ENCODE data around the gene SUGCT.

Gene SUGCT

DNA sequence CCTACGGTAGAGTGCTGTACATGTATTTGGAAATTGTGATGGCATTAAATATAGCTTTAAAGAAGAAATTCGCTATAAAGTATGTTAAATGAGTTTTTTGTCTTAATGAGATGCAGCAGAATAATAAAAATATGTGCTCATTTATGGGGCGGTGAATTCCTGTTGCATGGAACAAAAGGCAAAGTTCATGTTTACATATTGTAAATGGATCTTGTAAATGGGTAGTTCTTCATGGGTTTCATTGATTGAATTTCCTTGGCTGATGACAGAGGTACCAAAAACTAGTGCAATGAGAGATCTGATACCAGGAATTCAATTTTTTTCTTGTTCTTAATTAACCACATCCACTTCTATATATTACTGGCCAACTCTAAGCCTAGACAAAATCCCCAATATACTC is 284.2 kb downstream of the SUGCT start:
- FAIRE-seq: no peak

DNA sequence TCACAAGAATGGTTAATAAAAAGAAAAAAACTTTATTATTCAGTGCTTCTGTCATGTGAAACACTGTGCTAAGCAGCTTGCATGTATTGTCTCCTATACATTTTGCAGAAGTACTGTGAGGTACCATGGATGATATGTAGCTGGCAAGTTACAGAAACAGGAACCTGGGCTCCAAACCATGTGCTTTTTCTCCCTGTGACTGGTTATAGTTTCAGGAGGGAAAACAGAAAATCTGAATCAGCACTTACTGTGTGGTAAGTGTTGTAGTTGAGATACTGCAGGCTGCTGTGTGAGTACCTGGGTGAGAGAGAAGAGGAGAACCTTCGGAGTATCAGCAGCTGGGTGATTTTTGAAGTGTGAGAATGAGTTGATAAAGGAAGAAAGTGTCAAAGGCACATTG is 285.0 kb downstream of the SUGCT start:
- no peak for FAIRE-seq

DNA sequence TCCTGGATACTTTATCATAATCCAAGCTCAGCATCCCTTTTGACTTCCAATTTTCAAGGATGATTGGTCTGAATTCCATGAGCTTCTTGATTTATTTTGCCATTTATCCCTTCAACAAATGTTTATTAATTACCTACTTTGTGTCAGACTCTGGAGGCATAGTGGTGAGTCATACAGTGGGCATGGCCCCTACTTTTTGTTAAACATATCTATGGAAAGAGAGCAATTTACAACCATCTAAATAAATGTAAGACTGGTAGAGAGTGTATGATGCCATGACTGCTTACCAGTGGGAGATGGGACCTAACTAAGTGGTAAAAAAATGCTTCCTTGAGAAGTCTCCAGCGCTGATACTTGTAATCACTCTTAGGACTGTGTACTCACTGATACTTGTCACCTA is 286.6 kb downstream of the SUGCT start:
- no peak for FAIRE-seq

DNA sequence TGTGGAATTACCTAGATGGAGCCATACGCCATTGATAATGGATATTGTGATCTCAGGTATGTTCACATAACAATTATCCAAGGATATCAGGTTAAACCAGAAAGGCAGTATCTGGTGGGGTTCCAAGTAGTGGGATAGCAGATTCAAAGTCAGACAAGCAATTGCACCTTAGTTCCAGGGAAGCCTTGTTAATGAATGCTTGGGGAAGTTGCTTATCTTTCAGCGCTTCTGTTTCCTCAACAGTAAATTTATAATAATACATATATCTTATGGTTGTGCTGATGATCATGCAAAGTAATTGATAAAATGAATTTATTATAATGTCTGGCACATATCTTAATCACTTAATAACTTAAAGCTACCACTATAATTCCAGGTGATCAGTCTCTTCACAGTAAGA is 290.9 kb downstream of the SUGCT start:
- FAIRE-seq: no peak

DNA sequence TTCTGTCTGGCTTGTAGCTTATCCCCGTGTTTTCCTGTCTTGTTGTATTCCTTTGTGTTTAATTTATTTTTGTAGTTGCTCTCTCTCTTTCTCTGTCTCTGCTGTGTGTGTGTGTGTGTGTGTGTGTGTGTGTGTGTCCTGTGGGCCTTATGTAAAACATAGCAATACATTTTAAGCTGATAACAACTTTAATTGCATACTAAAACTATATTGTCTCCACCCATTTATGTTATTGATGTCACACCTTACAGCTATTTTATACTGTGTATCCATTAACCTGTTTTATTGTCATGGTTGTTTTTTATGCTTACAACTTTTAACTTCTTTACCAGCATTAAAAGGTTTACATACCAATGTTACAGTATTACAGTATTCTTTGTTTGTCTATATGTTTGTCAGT is 293.6 kb downstream of the SUGCT start:
- no peak for FAIRE-seq

DNA sequence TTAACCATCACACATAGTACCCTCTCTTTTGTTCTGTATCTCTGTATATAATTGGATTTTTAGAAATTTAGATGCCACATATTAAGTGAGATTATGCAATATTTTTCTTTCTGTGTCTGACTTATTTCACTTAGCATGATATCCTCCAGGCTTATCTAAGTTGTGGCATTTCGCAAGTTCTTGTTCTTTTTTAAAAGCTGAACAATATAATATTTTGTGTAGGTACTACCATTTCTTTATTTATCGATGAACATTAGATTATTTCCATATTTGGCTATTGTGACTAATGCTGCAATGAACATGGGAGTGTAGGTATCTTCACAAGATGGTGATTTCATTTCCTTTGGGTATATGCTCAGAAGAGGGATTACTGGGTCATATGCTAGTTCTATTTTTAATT is 295.0 kb downstream of the SUGCT start:
- no peak for FAIRE-seq

DNA sequence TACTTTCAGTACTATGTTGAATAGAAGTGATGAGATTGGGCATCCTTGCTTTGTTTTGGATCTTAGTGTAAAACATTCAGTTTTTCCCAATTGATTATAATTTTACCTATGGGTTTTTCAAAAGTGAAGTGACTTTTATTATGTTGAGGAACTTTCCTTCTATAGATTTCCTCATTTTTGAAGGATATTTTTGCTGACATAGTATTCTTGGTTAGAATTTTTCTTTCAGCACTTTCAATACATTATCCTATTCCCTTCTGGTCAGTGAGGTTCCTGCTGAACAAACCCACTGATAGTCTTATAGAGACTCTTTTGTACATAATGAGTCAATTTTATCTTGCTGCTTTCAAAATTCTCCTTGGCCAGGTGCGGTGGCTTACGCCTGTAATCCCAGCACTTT is 297.2 kb downstream of the SUGCT start:
- no peak for FAIRE-seq

DNA sequence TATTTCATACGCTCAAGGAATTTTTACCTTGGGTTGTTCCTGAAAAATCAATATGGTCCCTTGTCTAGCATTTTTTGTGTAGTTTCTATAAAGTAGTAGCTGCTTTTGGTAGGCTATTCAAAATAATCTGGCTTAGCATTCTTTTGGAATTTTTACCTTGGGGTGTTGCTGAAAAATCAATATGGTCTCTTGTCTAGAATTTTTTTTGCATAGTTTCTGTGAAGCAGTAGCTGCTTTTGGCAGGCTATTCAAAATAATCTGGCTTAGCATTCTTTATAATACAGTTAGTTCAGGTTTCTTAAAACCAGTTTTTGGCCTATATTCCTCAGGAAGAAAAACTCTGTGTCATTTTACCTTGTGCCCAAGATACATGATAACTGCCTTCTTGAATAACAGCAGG is 301.9 kb downstream of the SUGCT start:
- FAIRE-seq: no peak

DNA sequence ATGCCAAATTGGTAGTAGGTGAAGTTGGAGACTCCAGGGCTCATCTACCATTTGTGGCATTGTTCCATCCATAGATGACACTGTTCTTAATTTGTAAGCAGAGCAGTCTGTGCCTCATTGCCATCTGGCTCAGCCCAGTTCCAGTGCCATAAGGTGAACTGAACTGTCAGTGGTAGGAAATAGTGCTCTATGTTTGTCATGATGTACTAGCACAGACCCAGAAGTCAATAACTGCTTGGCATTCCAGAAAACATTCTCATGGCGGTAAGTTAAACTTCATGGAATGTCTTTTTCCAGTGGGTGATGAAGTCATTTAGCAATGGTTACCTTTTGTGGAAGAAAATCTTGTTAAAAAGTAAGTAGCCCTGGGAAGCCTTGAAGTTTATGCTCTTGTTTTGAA is 302.7 kb downstream of the SUGCT start:
- FAIRE-seq: no peak

DNA sequence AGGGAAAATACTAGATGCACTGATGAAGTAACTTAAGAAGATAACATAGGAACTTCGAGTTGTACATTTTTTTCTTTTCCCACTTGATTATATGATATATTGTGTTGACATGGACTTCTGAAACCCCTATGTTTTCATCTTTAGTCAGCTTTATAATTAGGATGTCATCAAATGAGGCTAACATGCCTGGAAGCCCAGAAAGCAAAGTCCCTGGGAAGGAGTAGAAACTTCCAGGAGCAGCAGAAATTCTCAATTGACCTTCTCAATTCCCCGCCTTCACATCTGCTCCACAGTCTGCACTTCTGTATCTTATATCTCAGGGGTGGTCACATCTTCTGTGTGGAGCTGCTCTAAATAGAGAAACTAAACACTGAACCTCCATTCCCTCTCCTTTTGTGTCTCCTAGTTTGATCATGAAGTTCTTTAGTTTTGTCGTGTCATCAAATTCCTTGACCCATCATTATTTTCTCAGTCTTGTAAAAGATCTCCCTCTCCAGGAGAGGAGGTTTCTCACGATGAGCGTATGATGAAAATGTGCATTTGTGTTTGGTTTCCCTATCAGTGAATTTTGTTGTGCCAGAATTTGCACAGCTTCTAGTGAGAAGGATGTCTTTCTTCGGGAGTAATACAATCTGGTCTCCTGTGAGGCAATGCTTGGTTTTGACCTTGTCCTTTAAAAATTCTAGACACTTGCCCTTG is 303.3 kb downstream of the SUGCT start:
- FAIRE-seq: no peak

DNA sequence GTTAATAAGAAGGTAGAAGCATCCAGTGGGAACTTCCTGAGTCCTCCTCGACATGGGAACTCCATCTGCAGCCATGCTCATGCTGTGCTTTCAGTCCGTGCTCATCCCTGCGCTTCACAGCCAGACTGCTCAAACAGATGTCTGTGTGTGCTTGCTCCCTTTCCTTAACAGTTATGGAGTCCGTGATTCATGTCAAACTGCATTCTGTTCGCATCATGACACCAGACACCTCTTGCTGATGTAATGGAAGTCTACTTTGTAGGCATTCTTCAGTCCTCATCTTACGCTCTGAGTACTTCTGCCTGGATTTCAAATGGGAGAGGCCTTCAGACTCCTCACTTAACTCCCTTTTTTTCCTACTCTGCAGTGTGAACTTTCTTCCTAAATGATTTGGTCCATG is 304.9 kb downstream of the SUGCT start:
- no peak for FAIRE-seq

DNA sequence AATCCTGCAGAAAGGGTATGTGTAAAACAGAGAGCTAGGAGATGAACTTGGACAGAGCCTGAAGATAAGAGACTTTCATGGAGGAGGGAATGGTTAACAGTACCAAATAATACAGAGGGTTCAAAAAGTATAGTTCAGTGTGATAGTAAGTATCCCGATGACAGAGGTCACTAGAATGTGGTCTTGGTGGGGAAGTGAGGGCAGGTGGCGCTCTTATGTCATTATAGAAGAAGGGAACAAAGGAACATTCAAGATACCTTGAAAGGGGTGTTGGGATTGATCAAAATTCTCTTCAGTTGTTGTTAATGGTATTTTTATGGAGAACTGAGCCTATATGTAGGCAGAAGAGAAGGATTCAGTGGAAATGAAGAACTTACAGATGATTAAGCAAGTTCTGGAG is 312.5 kb downstream of the SUGCT start:
- no peak for FAIRE-seq

DNA sequence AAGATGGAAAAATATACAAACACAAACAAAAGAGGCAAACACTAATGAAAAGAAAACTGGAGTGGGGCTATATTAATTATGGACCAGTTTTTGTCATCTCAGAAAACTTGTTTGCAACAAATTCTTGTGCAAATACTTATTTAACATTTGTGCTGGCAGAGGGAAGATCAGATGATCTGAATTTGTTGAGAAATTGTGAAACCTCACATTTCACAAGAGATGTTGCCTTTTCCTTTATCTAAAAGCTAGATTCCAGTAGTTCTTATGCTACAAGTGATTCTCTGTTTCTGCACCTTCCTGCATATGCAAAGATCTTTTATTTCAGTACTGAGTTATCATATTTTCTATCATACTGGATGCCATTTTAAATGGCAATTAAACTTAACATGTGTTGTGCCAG is 320.7 kb downstream of the SUGCT start:
- no peak for FAIRE-seq

DNA sequence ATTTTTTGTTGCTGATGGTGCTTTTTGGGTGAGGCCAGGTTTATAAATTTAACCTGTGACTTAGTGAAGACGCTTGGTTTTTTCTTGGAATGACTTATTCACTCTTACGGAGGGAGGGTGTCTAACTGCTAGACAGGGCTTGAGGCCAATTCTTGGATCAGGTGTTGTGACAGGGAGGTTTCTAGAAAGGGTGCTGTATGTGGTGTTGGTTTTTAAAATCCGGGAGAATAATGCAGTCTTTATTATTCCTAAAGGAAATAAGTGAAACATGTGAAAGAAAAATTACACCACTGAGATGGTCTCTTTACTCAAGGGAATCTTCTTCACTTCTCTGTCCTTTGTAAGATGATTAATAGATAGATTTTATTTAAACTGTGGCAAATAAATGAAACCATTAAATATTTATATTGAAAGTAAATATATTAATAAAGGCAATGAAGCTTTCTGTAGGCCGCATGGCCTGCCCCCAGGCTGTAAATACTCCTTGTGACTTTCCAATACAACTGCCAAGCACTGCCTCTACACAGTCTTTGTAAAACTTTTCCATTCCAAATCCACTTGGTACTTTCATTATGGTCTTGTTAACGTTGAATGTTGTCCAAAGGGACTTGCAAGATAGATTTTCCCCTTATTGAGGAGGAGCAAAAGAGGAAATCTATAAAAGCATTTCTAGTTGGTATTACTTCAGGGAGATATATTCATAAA is 323.1 kb downstream of the SUGCT start:
- no peak for FAIRE-seq

DNA sequence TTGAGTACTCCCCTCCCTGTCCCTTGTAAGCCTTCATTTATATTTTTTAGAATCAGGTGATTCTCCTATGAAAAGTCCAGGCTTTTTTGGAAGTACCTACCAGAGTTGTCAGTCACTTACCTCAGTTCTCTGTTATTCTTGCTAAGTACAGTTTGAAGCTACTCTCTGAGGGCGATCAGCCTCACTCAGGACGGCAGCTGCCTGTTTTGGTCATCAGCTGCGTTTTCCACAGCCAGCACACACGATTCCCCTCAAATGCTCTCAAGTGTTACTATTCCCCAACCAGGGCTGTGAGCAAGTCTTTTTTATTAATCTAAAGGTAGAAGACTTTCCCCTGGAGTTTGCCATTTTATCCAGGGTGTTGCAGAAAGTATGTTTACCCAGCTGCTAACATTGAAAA is 328.6 kb downstream of the SUGCT start:
- FAIRE-seq: no peak

DNA sequence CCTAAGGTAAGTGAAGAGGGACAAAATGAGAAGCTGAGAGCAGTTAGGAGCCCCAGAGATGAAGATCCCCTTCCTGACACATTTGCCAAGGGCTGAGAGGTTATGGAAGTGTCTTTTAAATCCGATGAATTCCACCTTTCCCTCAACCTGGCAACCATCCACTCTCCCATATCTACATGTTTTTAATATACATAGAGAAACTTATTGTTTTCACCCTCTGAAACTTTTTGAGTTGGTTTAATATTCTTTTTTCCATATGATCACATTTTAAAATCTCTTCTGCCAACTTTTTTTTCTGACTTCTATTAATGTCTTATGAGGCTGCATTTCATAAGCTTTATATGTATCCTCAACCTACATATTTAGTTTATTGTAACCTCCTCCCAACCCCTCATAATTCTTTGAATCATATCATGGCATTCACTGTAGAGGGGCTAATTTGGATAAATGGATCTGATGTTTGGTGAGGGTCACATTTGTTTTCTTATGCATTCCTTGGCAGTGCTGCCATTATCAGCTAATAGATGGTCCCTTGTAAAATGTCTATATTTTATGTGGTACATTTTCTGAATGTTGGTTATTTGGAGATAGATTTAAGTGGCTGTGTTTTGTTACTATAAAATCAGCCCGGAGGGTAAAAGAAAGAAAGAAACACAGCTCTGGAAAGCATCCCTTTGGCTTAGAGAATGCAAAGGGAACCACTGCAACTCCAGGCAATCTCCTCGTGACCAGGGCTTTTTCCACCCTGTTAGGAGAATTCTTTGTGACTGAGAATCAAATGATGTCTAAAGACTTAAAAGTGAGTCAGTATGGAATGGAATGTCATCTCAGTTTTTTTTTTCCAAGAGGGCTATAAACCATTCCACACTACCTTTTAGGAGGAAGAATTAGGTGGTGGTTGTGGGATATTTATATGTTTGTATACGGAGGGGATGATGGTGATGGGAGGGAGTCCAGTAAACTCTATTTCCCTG is 334.4 kb downstream of the SUGCT start:
- FAIRE-seq: no peak

DNA sequence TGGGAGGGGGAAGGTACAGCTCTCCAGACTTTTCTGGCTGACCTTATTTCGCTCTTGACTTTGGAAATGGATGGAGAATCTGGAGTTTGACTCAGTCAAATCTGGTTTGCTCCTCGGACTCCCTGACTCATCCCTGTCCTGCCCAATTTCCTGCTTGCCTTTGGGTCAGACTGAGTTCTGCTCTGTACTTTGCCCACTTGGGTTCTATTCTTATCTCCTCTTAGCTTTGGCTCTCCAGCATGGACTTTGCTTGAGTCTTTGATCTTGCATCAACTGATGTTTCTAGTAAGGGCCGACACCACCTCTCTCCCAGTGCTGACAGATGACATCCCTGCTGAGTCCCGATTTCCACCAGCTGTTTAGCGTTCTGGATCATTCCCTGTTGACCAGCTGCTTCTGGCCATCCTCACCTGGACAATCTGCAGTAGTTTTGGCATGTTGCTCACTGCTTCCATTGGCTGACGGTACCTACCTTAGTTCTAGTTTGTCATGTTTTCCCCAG is 335.3 kb downstream of the SUGCT start:
- FAIRE-seq: no peak

DNA sequence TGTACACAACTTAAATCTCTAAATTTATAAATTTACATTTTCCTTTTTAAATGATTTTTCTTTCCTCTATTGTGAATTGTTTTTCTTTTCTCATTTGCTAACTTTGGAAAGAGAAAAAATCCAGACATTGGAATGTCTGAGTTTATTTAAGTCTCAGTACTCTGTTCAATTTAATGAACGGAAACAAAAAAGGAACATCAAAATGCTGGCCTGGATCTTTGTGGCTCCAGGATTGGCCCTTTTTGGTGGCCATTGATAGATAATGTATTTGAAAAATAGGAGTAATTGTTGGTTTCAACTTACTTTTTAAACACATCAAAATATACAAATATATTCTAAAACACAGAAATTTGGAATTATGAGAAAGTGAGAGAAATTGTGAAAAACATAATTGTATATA is 336.0 kb downstream of the SUGCT start:
- no peak for FAIRE-seq

DNA sequence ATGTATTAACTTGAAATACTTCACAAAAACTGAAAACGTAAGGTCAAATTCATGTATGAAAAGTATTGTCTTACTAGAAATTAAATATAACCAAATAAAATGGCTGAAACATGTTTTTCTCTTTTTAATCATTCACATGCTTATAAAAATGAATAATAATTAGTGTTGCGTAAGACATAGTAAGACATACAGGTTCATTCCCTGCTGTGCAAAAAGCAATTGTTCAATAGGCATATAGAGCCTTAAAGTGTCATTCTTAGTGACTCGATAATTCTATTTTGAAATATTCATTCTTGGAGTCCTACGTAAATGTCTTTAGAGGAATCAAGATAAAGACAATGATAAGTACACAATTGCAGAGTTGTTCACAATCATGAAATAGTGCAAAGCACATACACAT is 337.1 kb downstream of the SUGCT start:
- no peak for FAIRE-seq

DNA sequence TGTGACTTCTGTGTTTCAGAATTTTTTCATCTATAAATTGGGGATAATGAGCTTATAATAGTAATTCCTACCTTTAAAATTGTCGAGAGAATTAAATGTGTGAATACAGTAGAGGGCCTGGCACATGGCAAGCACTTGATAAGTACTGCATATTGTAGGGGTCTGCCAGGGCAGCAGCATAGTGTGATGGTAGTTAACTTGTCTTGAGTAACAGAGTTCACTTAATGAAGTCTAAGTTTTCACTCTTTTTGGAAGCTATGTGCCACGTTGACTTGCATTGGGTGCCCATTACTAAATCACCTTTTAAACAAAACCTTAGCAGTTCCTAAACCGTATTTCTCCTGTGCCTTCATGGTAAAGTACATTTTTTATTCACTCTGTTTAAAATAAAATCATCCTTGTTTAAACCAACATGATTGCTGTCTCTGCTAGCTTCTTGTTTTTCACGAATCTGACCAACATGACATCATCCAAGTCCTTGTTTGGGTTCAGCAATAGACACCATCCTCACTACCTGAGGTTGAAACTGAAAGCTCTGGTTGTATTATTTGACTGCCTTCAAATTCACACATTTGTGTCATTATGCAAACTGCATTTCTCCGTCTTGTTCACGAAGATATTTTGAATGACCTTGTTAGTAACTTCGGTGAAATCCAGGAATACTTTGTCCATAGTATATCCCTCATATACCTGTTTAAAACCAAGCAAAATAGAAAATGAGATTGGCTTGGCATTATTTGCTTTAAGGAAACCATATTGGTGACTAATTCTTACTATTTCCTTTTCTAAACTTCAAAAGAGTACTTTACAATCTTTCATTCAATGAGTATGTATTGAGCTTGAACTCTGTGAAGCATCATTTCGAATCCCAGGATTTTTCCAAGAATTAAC is 340.2 kb downstream of the SUGCT start:
- FAIRE-seq: no peak

DNA sequence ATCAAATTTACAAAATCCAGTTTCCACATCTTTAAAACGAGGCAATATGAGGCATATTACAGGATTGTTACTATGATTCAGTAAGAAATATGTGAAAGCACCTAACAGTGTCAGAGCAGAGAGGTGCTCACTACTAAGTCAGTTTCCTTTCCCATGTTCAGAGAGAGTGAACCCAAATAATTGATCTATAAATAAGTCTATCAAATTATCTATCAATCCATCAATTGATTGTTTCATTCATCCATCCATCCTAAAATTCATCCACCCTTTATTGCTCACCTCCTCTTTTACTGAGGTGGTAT is 340.8 kb downstream of the SUGCT start:
- no peak for FAIRE-seq

DNA sequence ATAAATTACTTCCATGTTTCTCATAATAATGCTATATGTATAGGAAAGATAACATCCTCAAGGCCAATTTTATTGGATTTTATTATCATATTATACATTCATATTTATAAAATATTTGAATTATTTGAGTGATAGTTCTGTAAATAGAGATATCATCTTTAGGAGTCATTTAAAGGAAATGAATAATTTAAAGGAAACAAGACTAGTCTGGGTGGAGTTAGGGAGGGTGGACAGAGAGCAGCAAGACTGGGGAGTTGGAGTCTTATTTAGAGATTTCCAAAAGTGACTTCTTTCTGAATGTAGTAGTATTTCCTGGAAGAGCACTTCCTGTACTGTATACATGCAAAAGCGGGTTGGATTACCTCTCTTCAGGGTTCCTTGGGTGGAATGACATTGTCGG is 342.3 kb downstream of the SUGCT start:
- no peak for FAIRE-seq

DNA sequence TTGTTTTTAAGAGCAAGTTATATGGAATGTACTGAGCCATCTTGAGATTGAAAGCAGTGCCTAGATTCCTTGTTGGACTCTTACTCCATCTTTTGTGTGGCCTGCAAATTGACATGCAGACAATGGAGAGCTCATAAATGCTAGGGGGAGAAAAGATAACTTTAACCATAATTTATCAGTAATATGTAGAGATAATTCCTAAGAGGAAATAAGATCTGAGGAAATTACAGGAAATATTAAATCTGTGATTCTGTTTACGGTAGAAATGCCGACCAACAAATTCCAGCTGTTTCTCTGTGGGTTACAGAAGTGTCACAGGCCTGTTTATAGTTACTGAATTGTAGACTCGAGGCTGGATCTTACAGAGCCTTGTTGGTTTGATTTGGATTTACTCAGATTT is 348.0 kb downstream of the SUGCT start:
- no peak for FAIRE-seq

All from TTC549 (cell line).